Parathyroid adenoma (tissue), 2 donors: ENCODE data around the gene PLCB1.
"Not testable (repeated sequence)": the region's sequence is repeated elsewhere in the genome, so short reads cannot be mapped to it uniquely, and the experiment has no call there.

Experiments
- H2AFZ ChIP-seq: fragments of 300-600 bp; sonication (generic); one replicate; pipeline ENCODE4 v1.7.0; 2017; ENCODE audit warnings: antibody characterized with exemption, mild to moderate bottlenecking
- H3K27ac ChIP-seq: fragments of 300-600 bp; sonication (generic); one replicate; pipeline ENCODE4 v1.7.0; 2017
- H3K27me3 ChIP-seq: fragments of 300-600 bp; sonication (generic); one replicate; pipeline ENCODE4 v1.7.0; 2017; ENCODE audit warnings: low read length; ENCODE audit not compliant: control insufficient read depth, insufficient read depth
- H3K36me3 ChIP-seq: fragments of 300-600 bp; sonication (generic); one replicate; pipeline ENCODE4 v1.7.0; 2017; ENCODE audit warnings: low read length; ENCODE audit not compliant: control insufficient read depth, insufficient read depth
- H3K4me1 ChIP-seq: fragments of 300-600 bp; sonication (generic); one replicate; pipeline ENCODE4 v1.7.0; 2017; ENCODE audit warnings: control low read depth
- H3K4me2 ChIP-seq: fragments of 300-600 bp; sonication (generic); one replicate; pipeline ENCODE4 v1.7.0; 2017; ENCODE audit warnings: low read length
- H3K4me3 ChIP-seq: fragments of 300-600 bp; sonication (generic); one replicate; pipeline ENCODE4 v1.7.0; 2017; ENCODE audit warnings: low read depth, low read length
- H3K79me2 ChIP-seq: fragments of 300-600 bp; sonication (generic); one replicate; pipeline ENCODE4 v1.7.0; 2017; ENCODE audit warnings: control low read depth
- H3K9ac ChIP-seq: fragments of 300-600 bp; sonication (generic); one replicate; pipeline ENCODE4 v1.7.0; 2017; ENCODE audit warnings: mild to moderate bottlenecking
- H3K9me3 ChIP-seq: fragments of 300-600 bp; sonication (generic); one replicate; pipeline ENCODE4 v1.7.0; 2017; ENCODE audit warnings: low read length; ENCODE audit not compliant: control insufficient read depth
- CTCF ChIP-seq: fragments of 300-600 bp; sonication (generic); IDR thresholded peaks from one replicate; pipeline ENCODE4 v1.7.0; 2017; ENCODE audit warnings: antibody characterized with exemption, mild to moderate bottlenecking
- donor health status: primary hyperparathyroidism.

PLCB1 gene

DNA sequence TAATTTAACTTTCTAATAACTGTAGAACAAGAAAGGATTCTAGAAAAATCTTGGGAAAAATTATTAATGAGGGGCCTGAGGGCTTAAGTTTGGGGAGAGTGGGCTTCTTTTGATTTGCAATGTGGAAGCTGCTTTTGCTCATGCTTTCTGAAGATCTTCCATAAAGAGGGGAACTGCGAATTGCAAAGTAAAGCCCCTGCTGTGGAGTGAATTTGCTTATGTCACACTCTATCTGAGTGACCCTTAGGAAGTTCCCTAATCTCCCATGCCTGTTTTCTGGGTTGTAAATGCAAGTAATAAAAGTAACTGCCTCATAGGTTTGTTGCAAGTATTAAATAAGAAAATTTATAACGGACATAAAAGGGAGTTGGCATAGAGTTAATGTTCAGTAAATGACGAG lies 301.2 kb downstream of the PLCB1 start:
- Histone ChIP-seq H3K9me3 (no peaks in the 10 kb centered on the region), H3K27me3 (no peaks in the 10 kb centered on the region), H3K4me1 (peaks cover 9% of the 10 kb centered on the region), H2AFZ (no peak overlapping the region), H3K4me3 (no peak overlapping the region), H3K36me3 (no peaks in the 10 kb centered on the region), H3K27ac (no peak overlapping the region), H3K4me2 (no peak overlapping the region), H3K9ac (no peak overlapping the region), H3K79me2 (peaks cover 4% of the 10 kb centered on the region)
- no peak for TF ChIP-seq CTCF

DNA sequence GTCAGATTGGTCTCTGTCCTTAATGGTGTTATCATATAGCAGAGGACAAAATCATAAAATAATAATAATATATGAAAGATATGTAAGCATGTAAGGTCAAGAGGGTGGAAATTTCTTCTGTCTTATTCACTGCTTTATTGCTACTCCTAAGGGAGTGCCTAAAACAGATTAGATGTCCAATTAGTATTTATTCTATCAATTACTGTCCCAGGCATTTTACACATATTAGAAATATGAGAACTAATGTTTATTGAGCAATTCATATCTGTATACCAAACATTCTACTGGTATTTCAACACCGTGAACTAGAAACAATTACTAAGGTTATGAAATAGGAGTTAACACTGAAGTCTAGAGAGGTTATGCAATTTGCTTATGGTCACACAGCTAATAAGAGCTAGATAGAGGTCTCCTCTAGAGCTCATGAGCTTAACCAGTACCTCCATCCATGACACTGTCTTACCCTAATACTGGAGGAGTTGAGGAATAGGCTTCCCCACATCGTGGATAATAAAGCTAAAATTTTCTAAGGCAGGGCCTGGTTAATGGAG lies 302.3 kb downstream of the PLCB1 start:
- H3K4me1 ChIP-seq: peaks cover 9% of the 10 kb centered on the region
- no peak overlapping the region for H3K4me2 ChIP-seq
- no peak overlapping the region for H3K4me3 ChIP-seq
- H3K27me3 ChIP-seq: no peaks in the 10 kb centered on the region
- no peak overlapping the region for H3K27ac ChIP-seq
- H3K36me3 ChIP-seq: no peaks in the 10 kb centered on the region
- no peak overlapping the region for H2AFZ ChIP-seq
- no peaks in the 10 kb centered on the region for H3K9me3 ChIP-seq
- H3K9ac ChIP-seq: no peak overlapping the region
- no peak for TF ChIP-seq CTCF
- peaks cover 4% of the 10 kb centered on the region for H3K79me2 ChIP-seq

GRCh38 chr20:8435285-8436035 lies 303.4 kb downstream of the PLCB1 start:
- H3K27ac ChIP-seq: no peak overlapping the region
- H3K4me3 ChIP-seq: no peak overlapping the region
- no peak overlapping the region for H2AFZ ChIP-seq
- TF ChIP-seq CTCF: no peak
- H3K36me3 ChIP-seq: no peaks in the 10 kb centered on the region
- H3K79me2 ChIP-seq: peaks cover 4% of the 10 kb centered on the region
- no peak overlapping the region for H3K4me2 ChIP-seq
- peaks cover 9% of the 10 kb centered on the region for H3K4me1 ChIP-seq
- no peaks in the 10 kb centered on the region for H3K27me3 ChIP-seq
- H3K9ac ChIP-seq: no peak overlapping the region
- no peaks in the 10 kb centered on the region for H3K9me3 ChIP-seq

DNA sequence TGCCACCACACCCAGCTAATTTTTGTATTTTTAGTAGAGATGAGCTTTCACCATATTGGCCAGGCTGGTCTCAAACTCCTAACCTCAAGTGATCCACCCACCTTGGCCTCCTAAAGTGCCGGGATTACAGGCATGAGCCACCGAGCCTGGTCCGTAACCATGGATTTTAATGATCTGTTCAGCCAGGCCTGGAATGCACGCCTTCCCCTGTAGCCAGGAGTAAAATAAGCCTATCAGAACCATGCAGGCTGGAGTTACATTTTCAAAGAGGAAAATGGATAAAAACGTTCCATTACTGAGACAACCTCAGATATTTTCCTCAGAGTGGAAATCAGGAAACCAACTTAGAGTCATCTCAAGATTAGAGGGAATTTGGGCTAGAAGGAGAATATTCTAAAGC lies 304.9 kb downstream of the PLCB1 start:
- H3K27me3 ChIP-seq, H3K4me3 ChIP-seq, H3K9ac ChIP-seq, H3K4me2 ChIP-seq, H3K36me3 ChIP-seq, H2AFZ ChIP-seq, H3K79me2 ChIP-seq, H3K4me1 ChIP-seq, H3K9me3 ChIP-seq, H3K27ac ChIP-seq: not testable (repeated sequence)

GRCh38 chr20:8438748-8439147 lies 306.7 kb downstream of the PLCB1 start:
- Histone ChIP-seq H3K27me3 (no peaks in the 10 kb centered on the region), H2AFZ (no peak overlapping the region), H3K4me2 (no peak overlapping the region), H3K9ac (no peak overlapping the region), H3K36me3 (no peaks in the 10 kb centered on the region), H3K27ac (no peak overlapping the region), H3K9me3 (no peaks in the 10 kb centered on the region), H3K4me1 (no peaks in the 10 kb centered on the region), H3K4me3 (no peak overlapping the region), H3K79me2 (peaks cover 4% of the 10 kb centered on the region)
- TF ChIP-seq CTCF: no peak
